ENCODE measurements around the gene E2F4.

Gene E2F4

GRCh38 chr16:67157892-67158635 lies 33.9 kb upstream of the E2F4 start:
- no peak for DNase-seq

DNA sequence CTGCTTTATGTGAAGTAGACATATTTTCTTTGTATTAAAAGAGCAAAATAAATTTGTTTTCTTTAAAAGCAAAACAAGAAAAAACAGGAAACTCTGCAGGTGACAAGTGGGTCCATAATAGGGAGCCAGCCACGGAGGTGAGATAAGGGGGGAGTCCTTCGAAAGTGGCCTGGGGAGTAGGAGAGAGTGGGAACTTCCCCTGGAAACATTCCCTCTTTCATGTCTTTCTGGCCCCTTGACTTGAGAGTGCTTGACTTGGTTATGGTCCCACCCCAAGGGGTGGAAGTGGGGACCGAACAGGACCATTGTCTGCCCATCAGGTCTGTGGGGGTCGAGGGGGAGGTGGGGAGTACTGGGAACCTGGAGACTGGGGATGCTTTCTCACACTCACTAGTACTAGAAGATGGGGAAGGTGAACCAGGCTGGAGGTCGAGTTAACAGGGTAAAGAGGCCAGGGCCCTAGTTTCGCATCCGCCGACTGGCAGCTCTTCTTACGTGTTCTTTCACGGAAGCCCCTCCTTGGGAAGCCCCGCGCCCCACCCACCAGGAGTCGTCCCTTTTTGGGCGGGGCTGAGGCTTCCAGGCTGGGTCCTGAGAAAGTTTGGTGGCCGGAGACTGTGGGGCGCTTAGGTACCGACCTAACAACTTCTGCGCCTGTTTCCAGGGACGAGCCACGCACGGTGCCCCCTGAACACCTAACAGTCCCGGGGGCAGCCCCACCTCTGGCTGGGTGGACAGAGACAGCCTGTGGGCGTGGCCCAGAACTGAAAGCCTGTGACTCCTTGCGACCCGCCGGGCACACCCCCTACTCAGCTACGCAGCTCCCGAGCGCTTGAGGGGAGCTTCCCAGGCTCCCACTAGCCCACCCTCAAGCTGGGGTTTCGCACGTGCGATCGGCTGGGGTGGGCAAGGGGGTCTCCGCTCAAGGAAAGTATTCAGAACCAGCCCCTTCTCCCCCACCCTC lies 33.0 kb upstream of the E2F4 start:
- peak in 1 of 2 experiments; percentile 16 for DNase-seq

- no peak for DNase-seq
Observed at GRCh38 chr16:67161595-67162058, 30.3 kb upstream of the E2F4 start.

GRCh38 chr16:67162506-67163163 lies 29.3 kb upstream of the E2F4 start:
- DNase-seq = no peak

DNA sequence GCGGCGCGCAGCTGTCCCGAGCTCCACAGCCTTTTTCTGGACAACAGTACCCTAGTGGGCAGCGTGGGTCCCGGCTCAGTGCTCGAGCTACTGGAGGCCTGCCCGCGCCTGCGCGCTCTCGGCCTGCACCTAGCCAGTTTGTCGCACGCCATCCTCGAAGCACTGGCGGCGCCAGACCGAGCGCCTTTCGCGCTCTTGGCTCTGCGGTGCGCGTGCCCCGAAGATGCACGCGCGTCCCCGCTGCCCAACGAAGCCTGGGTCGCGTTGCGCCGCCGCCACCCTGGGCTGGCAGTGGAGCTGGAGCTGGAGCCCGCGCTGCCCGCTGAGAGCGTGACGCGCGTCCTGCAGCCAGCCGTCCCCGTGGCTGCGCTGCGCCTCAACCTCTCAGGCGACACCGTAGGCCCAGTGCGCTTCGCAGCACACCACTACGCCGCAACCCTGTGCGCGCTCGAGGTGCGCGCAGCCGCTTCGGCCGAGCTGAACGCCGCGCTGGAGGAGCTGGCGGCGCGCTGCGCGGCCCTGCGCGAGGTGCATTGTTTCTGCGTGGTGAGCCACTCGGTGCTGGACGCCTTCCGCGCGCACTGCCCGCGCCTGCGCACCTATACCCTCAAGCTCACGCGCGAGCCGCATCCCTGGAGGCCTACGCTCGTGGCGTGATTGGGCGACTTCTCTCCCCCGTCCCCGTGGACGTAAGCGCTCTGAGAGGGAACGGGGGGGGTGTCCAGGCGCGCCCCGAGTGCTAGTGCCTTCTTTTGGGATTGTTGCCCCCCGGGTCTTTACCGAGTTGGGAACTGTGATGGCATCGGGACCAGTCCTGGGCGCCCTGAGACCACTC lies 28.6 kb upstream of the E2F4 start:
- DNase-seq = no peak

GRCh38 chr16:67163999-67164558 lies 27.9 kb upstream of the E2F4 start:
- no peak for DNase-seq

GRCh38 chr16:67164599-67165061 lies 27.3 kb upstream of the E2F4 start, which contains the start of gene HSF4:
TSS of gene HSF4 (plus strand) at chr16:67164745. CDS start at chr16:67164812, 67 bp downstream.
- DNase-seq = no peak

DNA sequence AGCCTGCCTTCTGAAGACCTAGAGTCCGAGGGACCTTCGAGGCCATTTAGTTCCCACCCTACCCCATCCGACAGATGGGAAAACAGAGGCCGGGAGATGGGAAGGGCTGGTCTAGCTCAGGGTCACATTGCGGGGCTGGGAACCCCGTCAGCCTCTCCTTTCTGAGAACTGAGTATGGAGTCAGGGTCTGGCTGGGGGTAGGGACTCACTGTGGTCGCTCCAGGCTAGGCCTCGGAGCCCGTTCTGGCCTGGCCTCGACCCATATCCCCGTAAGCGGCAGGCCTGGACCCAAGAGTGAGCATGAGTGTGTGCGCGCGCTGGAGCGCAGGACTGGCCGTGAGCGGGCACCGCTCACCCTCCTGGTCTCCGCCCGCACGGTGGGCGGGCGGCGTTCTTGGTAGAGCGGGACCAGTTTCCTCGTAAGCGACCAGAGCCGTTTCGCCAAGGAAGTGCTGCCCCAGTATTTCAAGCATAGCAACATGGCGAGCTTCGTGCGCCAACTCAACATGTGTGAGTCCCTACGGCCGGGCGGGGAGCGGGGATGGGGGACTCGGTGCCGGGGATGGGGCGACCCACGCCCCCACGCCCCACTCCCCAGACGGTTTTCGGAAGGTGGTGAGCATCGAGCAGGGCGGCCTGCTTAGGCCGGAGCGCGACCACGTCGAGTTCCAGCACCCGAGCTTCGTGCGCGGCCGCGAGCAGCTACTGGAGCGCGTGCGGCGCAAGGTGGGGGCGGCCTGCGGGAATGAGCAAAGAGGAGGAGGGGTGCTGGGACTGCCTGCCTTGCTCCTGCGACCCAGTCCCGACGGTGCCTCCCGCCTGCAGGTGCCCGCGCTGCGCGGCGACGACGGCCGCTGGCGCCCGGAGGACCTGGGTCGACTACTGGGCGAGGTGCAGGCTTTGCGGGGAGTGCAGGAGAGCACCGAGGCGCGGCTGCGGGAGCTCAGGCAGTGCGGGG lies 26.6 kb upstream of the E2F4 start:
- DNase-seq = no peak

DNA sequence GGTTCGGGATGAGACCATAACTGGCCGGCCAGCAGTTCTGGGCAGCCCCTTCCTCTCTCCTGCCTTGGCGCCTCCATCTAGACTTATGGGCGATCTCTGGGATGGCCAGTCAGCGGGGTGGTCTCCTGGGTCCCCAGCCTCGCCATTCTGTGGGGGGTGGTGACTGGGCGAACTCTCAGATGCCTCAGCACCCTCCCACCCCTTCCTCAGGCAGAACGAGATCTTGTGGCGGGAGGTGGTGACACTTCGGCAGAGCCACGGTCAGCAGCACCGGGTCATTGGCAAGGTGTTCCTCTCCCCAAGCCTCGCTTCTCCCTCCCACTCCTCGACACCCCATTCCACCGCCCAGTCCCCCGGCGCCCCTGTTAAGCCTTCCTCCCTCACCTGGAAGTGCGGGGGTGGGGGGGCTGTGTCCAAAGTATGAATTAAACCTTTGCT lies 25.8 kb upstream of the E2F4 start:
- no peak for DNase-seq

GRCh38 chr16:67166598-67167168 lies 25.3 kb upstream of the E2F4 start:
- DNase-seq = no peak

DNA sequence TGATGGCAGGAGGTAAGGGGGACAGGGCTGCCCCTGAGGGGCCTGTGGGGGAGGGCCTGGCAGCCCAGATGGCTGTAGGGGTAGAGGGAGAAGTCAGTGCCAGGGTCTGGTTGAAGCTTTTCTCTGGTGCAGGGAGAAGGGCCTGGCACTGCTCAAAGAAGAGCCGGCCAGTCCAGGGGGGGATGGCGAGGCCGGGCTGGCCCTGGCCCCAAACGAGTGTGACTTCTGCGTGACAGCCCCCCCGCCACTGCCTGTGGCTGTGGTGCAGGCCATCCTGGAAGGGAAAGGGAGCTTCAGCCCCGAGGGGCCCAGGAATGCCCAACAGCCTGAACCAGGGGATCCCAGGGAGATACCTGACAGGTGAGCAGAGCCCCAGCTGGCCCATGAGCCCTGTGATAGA lies 24.4 kb upstream of the E2F4 start:
- no peak for DNase-seq

DNA sequence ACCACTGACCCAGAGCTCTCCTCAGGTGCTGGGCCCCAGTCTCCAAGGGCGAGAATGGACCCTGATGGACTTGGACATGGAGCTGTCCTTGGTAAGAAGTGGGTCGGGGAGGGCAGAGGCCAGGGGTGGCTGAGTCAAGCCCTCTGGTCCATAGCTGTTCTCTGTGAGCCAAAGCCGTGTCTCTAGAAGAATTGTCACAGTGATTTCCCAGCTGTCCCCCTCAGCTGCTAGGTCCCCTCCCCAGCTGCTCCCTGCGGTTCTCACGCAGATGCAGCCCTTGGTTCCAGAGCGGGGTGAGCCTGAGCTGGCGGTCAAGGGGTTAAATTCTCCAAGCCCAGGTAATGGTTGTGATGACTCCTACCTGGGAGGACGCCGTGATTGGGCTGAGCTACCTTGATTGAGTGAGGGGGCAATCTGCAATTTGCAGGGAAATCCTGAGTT lies 22.9 kb upstream of the E2F4 start:
- no peak for DNase-seq

- no peak for DNase-seq
Observed at GRCh38 chr16:67169642-67170167, 22.2 kb upstream of the E2F4 start.

GRCh38 chr16:67170168-67170948 lies 21.6 kb upstream of the E2F4 start, which contains the start of gene NOL3:
TSS of gene NOL3 (plus strand) at chr16:67170538.
- DNase-seq = peak in 1 of 2 experiments; percentile 28

- DNase-seq = no peak
Observed at GRCh38 chr16:67170949-67171649, 20.9 kb upstream of the E2F4 start.

DNA sequence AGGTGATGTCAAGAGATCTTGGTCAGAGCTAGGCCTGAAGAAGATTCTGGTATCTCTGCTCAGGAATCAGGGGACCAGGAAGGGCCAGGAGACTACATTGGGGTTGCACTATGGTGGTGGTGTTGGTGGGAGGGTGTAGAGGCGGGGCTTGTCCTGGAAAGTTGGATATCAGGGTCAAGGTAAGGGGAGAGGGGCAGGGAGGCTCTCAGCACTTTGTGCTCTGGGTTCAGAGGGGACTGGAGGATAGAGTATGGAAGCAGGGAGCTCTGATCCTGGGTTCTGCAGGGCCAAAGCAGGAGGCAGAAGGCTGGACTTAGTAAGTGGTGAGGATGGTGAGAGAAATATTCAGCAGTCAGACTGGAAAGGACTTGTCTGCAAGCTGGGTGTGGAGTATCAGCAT lies 18.6 kb upstream of the E2F4 start:
- no peak for DNase-seq

- DNase-seq = peak; percentile 83 to 85
Observed at GRCh38 chr16:67173808-67174705, 17.9 kb upstream of the E2F4 start.

Data from AML-193 (cell line).